HG03135 (cell line): Measurements from ENCODE around the gene P2RY2.

Source experiments
- ATAC-seq: cut with Tn5 transposase; IDR thresholded peaks from one replicate; pipeline ENCODE4 v1.9.1; 2021; ENCODE audit warnings: mild to moderate bottlenecking, moderate library complexity; ENCODE audit not compliant: unreplicated experiment

P2RY2 gene

DNA sequence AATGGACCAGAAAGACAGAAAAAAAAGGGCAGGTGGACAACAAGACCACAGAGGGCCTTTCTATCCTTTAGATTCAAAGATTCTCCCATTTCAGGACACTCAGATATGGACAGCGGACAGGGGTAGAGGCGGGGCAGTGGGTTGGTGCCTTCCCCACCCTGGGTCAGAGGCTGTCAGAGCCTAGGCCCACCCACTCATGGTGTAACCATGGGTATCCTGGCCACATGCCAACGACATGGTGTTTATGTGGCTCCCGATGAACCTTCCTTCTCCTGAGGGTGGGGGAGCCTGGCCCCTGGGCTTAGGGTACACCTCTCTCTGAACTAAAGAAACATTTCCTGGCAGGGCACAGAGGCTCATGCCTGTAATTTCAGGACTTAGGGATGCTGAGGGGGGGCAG, 14.3 kb upstream of the P2RY2 start:
- ATAC-seq = no peak

DNA sequence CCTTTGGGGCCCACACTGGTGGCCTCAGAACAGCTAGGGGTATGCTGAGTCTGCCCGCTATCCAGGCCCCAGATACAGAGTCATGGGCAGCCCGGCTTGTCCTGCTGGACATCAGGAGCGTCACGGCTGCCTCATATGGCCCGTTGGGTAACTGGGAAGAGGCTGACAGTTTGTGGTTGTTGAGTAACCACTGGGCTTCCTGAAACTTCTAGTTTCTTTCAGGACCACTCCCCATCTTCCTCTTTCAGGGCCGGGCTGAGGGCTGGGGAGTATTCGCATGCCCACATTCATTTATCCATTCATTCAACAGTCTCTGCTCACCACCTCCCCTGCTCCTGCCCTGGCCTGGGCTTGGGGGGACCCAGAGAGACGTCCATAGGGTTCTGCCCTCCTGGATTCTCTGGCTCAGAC, 13.4 kb upstream of the P2RY2 start:
- no peak for ATAC-seq

DNA sequence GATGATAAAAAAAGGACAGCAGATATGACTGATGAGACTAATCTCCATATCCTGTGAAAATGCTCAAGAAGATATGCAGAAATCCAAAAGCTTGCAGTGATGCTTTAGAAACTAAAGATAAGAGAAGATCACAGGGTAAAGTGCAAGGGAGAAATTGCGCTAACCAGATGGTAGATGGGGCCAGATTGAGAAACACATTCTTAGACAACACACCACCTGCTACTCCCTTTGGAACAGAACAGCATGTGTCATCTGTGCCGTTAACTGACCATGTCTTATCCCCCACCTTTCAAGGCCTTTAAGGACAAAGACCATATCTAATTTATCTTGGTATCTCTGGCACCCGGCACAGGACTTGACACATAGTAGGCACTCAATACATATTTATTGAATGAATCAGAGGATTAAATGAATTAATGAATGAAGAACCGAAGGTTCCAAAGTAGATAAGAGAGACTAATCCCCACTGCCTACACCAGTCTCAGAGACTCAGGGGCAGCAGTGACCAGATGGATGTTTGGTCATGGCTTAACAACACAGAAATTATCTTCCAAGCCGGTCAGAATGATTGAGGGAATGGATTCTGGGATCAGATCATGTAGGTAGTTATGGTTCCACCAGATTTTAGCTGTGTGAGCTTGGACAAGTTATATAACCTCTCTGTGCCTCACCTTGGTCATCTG, 12.3 kb upstream of the P2RY2 start:
- no peak for ATAC-seq

DNA sequence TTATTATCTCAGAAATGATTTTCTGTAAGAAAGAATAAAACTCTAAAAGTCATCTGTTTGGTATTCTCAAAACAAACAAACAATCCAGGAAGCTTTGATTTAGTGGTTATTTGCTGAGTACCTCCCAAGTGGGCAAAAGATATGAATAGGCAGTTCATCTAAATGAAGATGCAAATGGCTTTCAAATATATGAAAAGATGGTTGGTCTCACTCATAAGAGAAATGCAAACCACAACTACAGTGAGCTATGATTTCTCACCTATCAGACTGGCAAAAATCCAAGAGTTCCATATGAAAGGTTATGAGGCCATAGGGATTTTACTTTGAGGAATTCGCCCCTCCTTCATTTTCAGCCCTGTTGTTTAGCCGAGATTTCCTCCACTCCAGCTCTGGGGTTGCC, 11.3 kb upstream of the P2RY2 start:
- ATAC-seq = no peak

DNA sequence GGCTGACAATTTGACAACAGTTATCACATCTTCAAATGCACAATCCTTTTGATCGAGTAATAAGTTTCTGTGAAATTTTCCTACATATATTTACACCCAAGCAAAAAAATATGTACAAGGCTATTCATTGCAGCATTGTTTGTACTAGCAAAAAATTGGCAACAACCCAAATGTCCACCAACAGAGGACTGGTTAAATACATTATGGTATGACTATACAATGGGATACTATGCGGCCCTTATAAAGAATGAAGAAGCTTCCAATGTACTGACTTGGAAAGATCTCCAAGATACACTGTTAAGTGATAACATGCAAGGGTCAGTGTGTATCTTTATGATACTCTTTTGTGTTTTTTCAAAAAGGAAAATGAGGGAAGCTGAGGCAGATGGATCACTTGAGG, 8.2 kb upstream of the P2RY2 start:
- no peak for ATAC-seq

DNA sequence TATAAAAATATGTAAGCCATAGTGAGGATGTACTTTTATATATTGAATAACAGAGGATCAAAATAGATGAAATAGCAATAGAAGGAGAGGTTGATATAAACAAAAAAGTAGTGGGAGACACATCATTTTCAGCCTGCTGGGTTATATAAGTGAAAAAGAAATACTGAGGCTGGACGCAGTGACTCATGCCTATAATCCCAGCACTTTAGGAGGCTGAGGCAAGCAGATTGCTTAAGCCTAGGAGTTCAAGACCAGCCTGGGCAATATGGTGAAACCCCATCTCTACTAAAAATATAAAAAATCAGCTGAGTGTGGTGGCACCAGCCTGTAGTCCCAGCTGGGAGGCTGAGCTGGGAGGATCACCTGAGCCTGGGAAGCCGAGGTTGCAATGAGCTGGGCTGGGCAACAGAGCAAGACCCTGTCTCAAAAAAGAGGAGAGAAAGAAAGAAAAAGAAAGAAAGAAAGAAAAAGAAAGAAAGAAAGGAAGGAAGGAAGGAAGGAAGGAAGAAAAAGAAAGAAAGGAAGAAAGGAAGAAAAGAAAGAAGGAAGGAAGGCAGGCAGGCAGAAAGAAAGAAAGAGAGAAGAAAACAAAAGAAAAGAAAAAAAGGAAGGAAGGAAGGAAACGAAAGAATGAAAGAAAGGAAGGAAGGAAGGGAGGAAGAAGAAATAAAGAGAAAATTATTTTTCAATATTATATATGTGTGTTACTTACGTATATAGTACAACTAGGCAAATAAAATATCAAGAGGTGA, 7.0 kb upstream of the P2RY2 start:
- no peak for ATAC-seq

DNA sequence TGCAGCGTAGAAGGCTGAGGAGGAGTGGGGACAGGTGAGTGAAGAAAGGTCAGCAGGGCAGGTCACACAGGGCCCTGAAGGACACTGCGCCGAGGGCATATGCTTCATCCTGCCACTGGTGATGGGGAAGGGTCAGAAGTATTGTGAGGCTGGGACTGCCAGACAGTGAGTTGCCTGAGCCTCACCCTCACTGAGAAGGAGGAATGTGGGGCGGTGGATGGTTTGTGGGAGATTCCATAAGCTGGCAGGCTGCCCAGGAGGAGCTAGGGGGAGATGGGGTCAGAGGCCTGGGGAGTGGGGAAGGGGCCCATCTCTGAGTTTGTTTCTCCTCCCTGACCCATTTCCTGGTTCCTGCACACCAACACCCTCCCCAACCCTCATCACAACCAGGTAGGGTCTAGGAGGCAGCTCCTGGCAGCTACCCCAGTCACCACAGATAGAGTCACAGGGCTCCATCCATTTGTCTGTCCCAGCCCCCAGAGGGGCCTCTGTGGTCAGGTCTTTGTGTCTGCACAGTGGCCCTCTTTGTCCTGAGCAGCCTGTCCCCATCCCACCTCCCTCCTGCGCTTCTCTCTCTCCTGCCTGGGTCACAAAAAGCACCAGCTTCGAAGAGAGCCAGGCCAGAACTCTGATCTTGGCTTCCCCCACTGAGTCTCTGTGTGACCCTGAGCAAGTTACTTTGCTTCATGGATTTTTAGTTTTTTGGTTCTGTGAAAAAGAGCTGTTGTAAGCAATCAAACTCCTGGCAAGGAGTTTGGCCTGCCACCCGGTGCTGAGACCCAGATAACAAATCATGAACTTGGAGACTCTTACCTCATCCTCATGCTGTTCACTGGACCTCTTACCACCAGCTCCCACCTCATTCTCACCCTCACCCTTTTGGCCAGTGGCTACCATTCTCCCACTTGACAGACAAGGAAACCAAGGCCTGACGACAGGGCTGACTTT, 4.6 kb upstream of the P2RY2 start:
- no peak for ATAC-seq

DNA sequence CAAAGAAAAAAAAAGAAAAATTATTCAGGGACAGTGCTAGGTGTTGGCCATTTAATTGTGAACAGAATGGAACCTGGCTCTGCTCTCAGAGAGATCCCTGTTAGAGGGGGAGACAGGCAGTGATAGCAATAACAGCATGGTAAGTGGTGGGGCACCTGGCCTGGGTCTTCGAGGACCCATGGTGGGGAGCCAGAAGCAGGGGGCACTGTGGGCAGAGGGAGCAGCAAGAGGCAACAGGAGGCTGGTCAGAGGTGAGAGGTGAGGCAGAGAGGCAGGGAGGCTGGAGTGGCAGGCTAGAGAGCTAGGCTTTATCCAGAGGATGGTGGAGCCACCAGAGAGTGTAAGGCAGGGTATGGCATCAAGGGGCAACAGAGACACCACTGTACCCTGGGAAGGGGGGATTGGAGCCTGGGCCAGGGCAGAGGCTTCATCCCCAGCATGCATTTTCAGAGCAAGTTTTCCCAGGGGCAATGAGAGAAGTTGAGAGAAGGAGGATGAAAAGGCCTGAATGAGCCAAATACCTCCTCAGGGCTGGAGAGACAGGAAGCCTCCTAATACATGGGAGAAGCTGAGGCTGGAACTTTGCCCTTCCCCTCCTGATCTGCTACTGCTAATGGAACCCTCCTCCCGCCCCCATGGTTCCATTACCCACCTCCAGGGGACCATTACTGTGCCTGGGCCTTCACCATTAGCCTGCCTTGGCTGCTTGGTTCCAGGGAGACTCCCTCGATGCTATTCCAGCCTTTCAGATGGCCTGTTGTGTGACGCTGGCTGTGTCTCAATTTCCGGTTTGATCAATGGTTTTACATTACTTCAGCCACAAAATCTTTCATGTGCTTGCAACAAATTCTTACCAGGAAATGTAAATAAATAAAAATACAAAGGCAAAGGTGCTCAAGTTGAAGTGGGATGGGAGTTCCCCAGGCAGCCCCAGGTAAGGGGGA, 2.6 kb upstream of the P2RY2 start:
- ATAC-seq = no peak

DNA sequence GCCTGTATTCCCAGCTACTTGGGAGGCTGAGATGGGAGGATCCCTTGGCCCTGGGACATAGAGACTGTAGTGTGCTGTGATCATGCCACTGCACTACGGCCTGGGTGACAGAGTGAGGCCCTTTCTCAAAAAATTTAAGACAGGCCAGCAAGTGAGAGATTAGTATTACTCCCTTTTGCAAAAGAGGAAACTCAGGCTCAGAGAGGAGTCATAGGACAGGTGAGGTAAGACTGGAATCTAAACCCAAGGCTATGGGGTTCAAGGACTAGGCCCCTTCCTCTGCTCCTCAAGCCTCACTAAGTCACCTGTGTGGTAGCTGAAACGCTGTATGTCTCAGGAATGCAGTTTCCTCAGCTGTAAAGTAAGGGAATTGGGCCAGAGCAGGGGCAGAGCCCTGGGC, 1.6 kb upstream of the P2RY2 start:
- ATAC-seq = no peak

DNA sequence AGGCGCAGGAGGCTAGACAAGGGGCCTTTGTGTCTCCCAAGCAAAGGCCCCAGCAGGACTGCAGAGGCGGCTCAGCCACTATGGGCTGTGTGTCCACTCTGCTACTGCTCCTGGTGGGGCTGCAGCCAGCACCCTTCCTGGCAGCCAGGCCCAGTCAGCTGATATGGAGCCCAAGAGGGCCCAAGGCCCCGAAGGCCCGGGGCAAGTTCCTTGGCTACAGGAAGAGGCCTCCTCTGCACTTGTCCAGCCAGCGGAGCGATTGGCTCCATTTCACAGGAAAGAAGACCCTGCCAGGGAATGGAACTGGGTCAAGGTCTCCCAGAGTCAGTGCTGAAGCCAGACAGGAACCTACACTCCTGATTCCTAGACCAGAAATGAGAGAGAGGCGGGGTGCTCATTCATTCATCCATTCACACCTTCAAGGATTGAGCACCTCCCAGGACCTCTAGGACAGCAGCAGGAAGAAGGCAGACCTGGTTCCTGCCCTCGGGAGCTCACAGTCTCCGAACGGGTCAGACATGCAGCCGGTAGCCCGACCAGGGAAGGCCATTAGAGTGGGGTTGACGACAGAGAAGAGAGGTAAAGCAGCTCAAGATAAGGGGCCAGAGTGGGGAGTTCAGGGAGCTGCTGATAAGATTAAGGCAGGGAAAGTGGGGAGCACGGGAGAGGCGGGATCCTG, 811 bp upstream of the P2RY2 start:
- no peak for ATAC-seq

DNA sequence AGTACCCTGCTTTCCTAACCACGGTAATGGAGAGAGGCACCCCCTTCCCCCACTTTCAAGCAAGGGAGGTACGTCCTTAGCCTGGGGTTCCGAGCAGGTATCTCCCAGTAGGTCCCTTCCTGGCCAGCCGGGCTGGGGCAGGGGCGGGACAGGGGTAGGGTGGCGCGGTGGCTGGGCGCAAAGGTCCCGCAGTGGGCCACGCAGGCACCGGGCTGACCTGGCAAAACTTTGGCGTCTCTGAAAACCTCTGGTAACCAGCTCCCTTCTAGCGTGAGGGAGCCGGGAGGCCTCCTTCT, 323 bp upstream of the P2RY2 start:
- no peak for ATAC-seq

DNA sequence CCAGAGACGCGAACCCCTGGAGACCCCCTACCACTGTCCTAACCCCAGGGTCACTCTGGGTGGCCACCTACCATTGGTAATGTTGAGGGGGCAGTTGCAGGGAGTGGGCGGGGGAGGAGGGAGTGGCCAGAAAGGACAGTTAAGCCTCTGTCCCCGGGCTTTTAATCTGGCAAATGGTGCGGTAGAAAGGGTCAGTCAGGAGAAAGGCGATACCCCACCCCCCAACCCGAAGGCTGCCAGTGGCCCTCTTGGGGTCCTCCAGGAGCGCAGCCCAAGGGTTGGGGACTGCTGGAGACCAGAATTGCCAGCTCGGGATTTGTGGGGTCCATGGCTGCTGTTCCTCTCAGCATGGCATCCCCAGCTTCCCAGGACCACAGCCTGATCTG, 742 bp downstream of the P2RY2 start:
- no peak for ATAC-seq

DNA sequence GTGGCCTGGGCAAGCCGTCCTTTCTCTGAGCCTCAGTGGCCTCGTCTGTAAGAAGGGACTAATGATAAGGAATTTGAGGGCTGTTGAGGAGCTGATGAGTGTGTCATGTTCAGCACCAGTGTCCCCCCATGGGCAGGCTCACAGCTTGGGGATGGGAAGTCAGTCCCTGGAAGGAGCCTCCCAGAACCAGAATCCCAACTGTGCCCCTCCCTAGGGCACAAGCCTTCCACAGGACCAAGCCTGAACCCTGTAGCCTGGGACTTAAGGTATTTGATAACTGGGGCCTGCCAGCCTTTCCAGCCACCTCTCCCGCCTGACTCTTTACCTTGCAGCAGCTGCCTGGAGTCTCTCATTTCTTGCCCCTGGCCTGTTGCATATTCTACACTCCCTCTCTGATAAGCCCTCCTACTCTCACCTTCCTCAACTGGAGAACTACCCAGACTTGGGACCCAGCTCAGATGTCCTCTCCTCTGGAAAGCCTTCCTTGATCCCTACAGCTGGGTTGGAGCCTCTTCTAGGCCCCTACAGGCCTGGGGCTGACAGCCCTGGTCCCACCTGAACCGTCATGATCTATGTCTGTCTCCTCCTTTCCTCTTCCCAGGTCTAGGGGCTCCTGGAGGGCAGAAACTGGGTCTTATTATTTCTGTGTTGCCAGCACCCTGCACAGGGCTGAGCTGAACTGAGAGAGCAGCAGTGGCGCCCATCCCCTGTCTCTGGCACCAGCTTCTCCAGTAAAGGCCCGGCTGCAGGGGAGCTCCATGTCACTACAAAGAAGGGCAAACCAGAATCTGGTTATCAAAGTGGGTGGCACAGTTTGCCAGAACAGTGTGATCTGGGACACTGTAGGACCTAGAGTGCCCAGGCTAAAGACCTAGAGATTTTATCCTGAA, 1.6 kb downstream of the P2RY2 start:
- no peak for ATAC-seq

DNA sequence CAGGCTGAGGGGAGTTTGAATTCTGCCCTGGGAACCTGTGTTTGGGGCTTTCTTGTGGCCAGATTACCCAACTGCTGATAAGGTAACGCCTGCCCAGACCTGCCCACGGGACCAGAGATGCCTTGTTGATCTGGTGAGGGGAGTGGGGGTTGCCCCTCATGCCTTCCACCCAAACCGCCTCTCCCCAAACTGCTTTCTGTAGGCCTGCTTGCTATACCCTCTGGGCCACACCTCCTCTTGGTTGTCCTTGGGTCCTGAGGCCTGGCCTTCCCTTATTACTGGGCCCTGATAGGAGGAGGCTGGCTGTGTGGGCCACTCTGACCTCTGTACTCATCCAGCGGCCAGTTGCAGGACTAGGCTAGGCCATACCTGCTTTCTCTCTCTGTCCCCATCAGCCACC, 3.4 kb downstream of the P2RY2 start:
- no peak for ATAC-seq

DNA sequence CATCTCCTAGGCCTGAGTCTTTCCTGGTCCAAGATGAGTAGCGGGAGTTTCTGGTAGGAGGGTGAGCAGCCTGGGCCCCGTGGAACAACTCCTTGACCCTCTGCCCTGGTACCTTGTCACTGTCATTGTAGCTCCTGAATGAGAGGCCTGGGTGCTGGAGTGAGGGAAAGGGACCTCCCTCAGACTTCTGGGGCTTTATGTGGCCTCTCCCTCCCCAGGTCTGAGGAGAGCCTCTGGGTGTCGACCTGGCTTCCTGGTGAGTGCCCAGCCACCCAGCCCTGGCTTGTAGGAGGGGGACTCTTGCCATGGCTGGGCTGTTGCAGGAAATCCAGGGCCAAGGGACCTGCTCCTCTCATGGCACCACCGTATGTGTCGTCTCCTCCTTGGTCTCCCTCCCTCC, 3.9 kb downstream of the P2RY2 start:
- no peak for ATAC-seq

DNA sequence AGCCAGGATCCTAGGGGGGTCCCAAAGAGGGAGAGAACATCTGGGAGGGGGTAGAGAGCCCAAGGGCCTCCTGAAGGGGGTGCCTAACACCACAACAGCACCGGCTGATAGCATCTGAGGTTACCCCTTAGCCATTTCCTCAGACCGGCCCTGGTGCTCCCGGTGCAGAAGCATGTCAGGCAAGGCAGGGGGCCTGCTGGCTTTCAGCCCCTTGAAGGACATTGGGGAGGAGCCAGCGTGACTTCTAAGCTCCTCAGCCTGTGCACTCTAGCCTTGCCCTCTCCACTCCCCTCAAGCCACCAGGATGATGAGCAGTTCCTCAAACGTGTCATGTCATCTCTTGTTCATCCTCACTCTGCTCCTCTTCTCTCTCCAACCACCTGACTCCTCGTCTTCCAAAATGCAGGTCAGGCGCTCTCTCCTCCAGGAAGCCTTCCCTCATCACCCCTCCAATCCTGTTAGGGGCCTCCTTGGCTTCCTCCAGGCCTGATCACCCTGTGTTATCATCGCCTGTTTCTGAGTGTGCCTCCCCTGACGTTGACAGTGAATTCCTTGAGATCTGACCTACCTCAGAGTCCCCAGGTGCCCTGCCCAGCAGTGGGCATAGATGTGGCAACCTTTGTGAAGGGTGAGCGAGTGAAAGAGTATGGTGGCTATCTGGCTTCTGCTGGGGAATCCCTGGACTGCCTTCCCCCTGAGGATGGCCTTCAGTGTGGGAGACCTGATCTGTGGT, 6.1 kb downstream of the P2RY2 start:
- no peak for ATAC-seq

DNA sequence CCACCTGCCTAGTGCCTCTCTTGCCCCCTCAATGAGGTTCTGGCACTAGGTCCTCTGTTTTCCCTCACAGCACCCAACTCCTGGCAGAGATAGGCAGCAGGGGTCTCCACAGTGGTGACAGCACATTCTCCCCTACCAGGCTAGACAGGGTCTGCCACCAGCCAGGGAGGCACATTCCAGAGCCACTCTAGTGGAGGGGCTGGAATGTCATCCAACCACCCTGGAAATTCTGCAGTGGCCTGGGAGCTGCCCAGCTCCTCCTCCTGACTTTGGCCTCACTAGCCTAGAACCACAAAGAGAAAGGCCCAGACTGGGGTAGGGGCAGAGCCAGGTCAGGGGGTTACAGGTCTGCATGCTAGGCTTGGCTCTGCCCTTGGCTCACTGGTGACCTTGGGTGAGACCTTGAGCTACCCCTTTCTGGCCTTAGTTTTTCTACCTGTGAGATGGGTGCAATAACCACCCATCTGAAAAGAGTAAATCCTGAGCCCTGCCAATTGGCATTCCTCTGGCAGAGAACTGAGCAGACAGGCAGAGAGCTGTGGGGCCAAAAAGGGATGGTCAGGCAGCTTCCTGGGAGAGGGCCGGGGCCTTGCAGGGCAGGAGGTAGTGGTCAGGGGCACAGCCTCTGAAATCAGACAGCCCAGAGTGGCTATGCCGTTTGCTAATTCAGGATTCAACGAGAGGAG, 7.1 kb downstream of the P2RY2 start:
- ATAC-seq = no peak

DNA sequence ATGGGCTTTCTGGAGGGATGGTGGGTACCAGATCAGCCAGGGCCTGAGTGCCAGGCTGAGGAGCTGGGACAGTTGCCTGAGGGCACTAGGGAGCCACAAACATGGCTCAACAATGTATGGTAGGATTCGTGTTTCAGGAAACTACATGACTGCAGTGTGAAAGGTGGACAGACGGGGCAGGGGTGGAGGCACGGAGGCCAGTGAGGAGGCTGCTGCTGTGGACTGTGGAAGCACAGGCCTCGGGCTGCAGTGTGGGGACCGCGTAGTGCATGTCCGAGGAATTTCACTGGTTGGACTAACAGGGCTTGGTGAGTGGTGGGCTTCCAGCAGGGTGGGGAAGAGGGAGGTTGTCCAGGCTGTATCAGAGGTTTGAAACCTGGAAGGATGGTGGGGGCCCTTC, 7.8 kb downstream of the P2RY2 start:
- no peak for ATAC-seq
